WTC11 (cell line): Measurements from ENCODE around the gene GSTK1. TPM values are rescaled to one million over a fixed set of nuclear protein-coding genes. Genes with fewer than 3 reads are reported as not detected.

Source experiments
- ATAC-seq: fragments of 200-7000 bp; cut with Tn5 transposase; 2 replicates; pipeline ENCODE4 v1.10.0; 2021; ENCODE audit warnings: mild to moderate bottlenecking, moderate library complexity
- CTCF ChIA-PET: fragments of 300-600 bp; sonication (Branson Sonifier 250); formaldehyde crosslinking; loops from one replicate; lab custom pipeline; 2021; ENCODE audit warnings: antibody characterized with exemption; lab: Charles Lee
- POLR2A ChIA-PET: fragments of 350-600 bp; sonication (Branson Sonifier 250); formaldehyde crosslinking; loops from one replicate; lab custom pipeline; 2021; ENCODE audit warnings: antibody characterized with exemption; lab: Charles Lee
- DNase-seq: peaks from one replicate; pipeline ENCODE4 v3.0.0; 2021; ENCODE audit warnings: low spot score
- H3K27ac Mint-ChIP-seq: 2 replicates; pipeline ENCODE4 v1.8.0; 2021; ENCODE audit warnings: mixed read lengths
- H3K27me3 Mint-ChIP-seq: 2 replicates; pipeline ENCODE4 v1.8.0; 2021; ENCODE audit warnings: low read depth, mild to moderate bottlenecking, moderate library complexity, mixed read lengths
- H3K36me3 Mint-ChIP-seq: 2 replicates; pipeline ENCODE4 v1.8.0; 2021; ENCODE audit warnings: mixed read lengths
- H3K4me1 Mint-ChIP-seq: 2 replicates; pipeline ENCODE4 v1.8.0; 2022; ENCODE audit warnings: mixed read lengths
- H3K4me3 Mint-ChIP-seq: 2 replicates; pipeline ENCODE4 v1.8.0; 2021; ENCODE audit warnings: mild to moderate bottlenecking, moderate library complexity, mixed read lengths
- H3K9me3 Mint-ChIP-seq: 2 replicates; pipeline ENCODE4 v1.8.0; 2021; ENCODE audit warnings: mixed read lengths
- ATF6 ChIP-seq: sonication (generic); formaldehyde crosslinking; IDR thresholded peaks from 2 replicates; pipeline ENCODE4 v1.8.1; 2023; ENCODE audit warnings: mild to moderate bottlenecking, missing genetic modification reagents
- CBFB ChIP-seq: sonication (generic); formaldehyde crosslinking; IDR thresholded peaks from 2 replicates; pipeline ENCODE4 v1.8.1; 2022; ENCODE audit warnings: mild to moderate bottlenecking, low read depth, missing genetic modification reagents
- E2F1 ChIP-seq: sonication (generic); formaldehyde crosslinking; IDR thresholded peaks from 2 replicates; pipeline ENCODE4 v1.8.0; 2022; ENCODE audit warnings: mild to moderate bottlenecking, missing genetic modification reagents
- ETV6 ChIP-seq: sonication (generic); formaldehyde crosslinking; IDR thresholded peaks from 2 replicates; pipeline ENCODE4 v1.8.1; 2022; ENCODE audit warnings: mild to moderate bottlenecking, missing genetic modification reagents
- GABPB1 ChIP-seq: sonication (generic); formaldehyde crosslinking; IDR thresholded peaks from 2 replicates; pipeline ENCODE4 v1.8.1; 2023; ENCODE audit warnings: mild to moderate bottlenecking, missing genetic modification reagents
- IRF1 ChIP-seq: sonication (generic); formaldehyde crosslinking; IDR thresholded peaks from 2 replicates; pipeline ENCODE4 v1.8.0; 2023; ENCODE audit warnings: missing genetic modification reagents
- KAT7 ChIP-seq: sonication (generic); formaldehyde crosslinking; IDR thresholded peaks from 2 replicates; pipeline ENCODE4 v1.8.1; 2023; ENCODE audit warnings: missing genetic modification reagents, mild to moderate bottlenecking, borderline replicate concordance
- MYBL2 ChIP-seq: sonication (generic); formaldehyde crosslinking; IDR thresholded peaks from 2 replicates; pipeline ENCODE4 v1.8.1; 2023; ENCODE audit warnings: mild to moderate bottlenecking, moderate library complexity, missing genetic modification reagents
- NFE2L1 ChIP-seq: sonication (generic); formaldehyde crosslinking; IDR thresholded peaks from 2 replicates; pipeline ENCODE4 v1.8.1; 2023; ENCODE audit warnings: missing genetic modification reagents
- NR3C1 ChIP-seq: sonication (generic); formaldehyde crosslinking; conservative IDR thresholded peaks from 2 replicates; pipeline ENCODE4 v1.8.1; 2023; ENCODE audit warnings: low read depth, mild to moderate bottlenecking, missing genetic modification reagents
- RELA ChIP-seq: sonication (generic); formaldehyde crosslinking; IDR thresholded peaks from 2 replicates; pipeline ENCODE4 v1.8.1; 2022; ENCODE audit warnings: missing genetic modification reagents, mild to moderate bottlenecking, borderline replicate concordance
- SMAD3 ChIP-seq: sonication (generic); formaldehyde crosslinking; IDR thresholded peaks from 2 replicates; pipeline ENCODE4 v1.8.0; 2022; ENCODE audit warnings: missing genetic modification reagents, mild to moderate bottlenecking, borderline replicate concordance
- TEAD4 ChIP-seq: sonication (generic); formaldehyde crosslinking; IDR thresholded peaks from 2 replicates; pipeline ENCODE4 v1.8.0; 2022; ENCODE audit warnings: mild to moderate bottlenecking, missing genetic modification reagents
- ZBTB21 ChIP-seq: sonication (generic); formaldehyde crosslinking; IDR thresholded peaks from 2 replicates; pipeline ENCODE4 v1.8.1; 2023; ENCODE audit warnings: mild to moderate bottlenecking, missing genetic modification reagents, borderline replicate concordance
- ZNF671 ChIP-seq: fragments of 250-450 bp; sonication (Bioruptor Pico); IDR thresholded peaks from 2 replicates; pipeline ENCODE4 v1.8.0; 2021; ENCODE audit warnings: mild to moderate bottlenecking
- total RNA-seq: library from RNA; stranded (reverse); gene quantifications from 3 replicates; pipeline ENCODE4 v1.2.3, GENCODE V29; 2021
- TF ChIP-seq, protein P1 (sequence below): sonication (generic); formaldehyde crosslinking; IDR thresholded peaks from 2 replicates; pipeline ENCODE4 v1.8.1; 2023; ENCODE audit warnings: mild to moderate bottlenecking, missing genetic modification reagents, borderline replicate concordance
- TF ChIP-seq, protein P2 (sequence below): sonication (generic); formaldehyde crosslinking; IDR thresholded peaks from 2 replicates; pipeline ENCODE4 v1.8.1; 2023; ENCODE audit warnings: mild to moderate bottlenecking, missing genetic modification reagents, moderate library complexity
- TF ChIP-seq, protein P3 (sequence below): sonication (generic); formaldehyde crosslinking; IDR thresholded peaks from 2 replicates; pipeline ENCODE4 v1.8.1; 2022; ENCODE audit warnings: missing genetic modification reagents, borderline replicate concordance
- TF ChIP-seq, protein P4 (sequence below): sonication (generic); formaldehyde crosslinking; IDR thresholded peaks from 2 replicates; pipeline ENCODE4 v1.8.1; 2023; ENCODE audit warnings: mild to moderate bottlenecking, missing genetic modification reagents, moderate library complexity
- TF ChIP-seq, protein P5 (sequence below): sonication (generic); formaldehyde crosslinking; IDR thresholded peaks from 2 replicates; pipeline ENCODE4 v1.8.1; 2022; ENCODE audit warnings: low read depth, missing genetic modification reagents, borderline replicate concordance

The GSTK1 gene
- total RNA-seq, 1 experiment from 2014 or later = 30.1 TPM

- peak; percentile 96 for TF ChIP-seq E2F1
- TF ChIP-seq TEAD4 = no peak
- TF ChIP-seq KAT7 = no peak
- TF ChIP-seq CBFB (CRISPR knock-in tag) = no peak
- TF ChIP-seq ETV6 (CRISPR knock-in tag) = peak; percentile 88
- no peak for TF ChIP-seq ATF6 (CRISPR knock-in tag)
- TF ChIP-seq ZNF671 (CRISPR knock-in tag) = no peak
- TF ChIP-seq NFE2L1 (CRISPR knock-in tag) = peak; percentile 72; the same call in 1 of the 2 replicates
- TF ChIP-seq, protein P1, sequence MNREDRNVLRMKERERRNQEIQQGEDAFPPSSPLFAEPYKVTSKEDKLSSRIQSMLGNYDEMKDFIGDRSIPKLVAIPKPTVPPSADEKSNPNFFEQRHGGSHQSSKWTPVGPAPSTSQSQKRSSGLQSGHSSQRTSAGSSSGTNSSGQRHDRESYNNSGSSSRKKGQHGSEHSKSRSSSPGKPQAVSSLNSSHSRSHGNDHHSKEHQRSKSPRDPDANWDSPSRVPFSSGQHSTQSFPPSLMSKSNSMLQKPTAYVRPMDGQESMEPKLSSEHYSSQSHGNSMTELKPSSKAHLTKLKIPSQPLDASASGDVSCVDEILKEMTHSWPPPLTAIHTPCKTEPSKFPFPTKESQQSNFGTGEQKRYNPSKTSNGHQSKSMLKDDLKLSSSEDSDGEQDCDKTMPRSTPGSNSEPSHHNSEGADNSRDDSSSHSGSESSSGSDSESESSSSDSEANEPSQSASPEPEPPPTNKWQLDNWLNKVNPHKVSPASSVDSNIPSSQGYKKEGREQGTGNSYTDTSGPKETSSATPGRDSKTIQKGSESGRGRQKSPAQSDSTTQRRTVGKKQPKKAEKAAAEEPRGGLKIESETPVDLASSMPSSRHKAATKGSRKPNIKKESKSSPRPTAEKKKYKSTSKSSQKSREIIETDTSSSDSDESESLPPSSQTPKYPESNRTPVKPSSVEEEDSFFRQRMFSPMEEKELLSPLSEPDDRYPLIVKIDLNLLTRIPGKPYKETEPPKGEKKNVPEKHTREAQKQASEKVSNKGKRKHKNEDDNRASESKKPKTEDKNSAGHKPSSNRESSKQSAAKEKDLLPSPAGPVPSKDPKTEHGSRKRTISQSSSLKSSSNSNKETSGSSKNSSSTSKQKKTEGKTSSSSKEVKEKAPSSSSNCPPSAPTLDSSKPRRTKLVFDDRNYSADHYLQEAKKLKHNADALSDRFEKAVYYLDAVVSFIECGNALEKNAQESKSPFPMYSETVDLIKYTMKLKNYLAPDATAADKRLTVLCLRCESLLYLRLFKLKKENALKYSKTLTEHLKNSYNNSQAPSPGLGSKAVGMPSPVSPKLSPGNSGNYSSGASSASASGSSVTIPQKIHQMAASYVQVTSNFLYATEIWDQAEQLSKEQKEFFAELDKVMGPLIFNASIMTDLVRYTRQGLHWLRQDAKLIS (CRISPR knock-in tag) = no peak; the same call in 1 of the 2 replicates
- no peak for TF ChIP-seq RELA (CRISPR knock-in tag)
- peak; percentile 13; the same call in 1 of the 2 replicates for TF ChIP-seq GABPB1 (CRISPR knock-in tag)
- TF ChIP-seq IRF1 (CRISPR knock-in tag) = peak; percentile 65; the same call in 1 of the 2 replicates
- TF ChIP-seq MYBL2 = peak; percentile 89
- 0 out of 2 replicates have a peak, but pooled peaks have one; percentile 47 for TF ChIP-seq SMAD3 (CRISPR knock-in tag)
- TF ChIP-seq NR3C1 (CRISPR knock-in tag) = no peak
Measured at GRCh38 chr7:143287935-143288826, 24.9 kb downstream of the GSTK1 start, which contains the start of gene CASP2 (continued).

GRCh38 chr7:143288836-143289235, 25.6 kb downstream of the GSTK1 start:
- Mint-ChIP-seq H3K4me3 (peak overlapping the region; percentile 98), H3K4me1 (peaks cover 36% of the 10 kb centered on the region), H3K27ac (peak overlapping the region; percentile 87), H3K9me3 (peaks cover 14% of the 10 kb centered on the region), H3K36me3 (peaks cover 42% of the 10 kb centered on the region), H3K27me3 (peaks cover 38% of the 10 kb centered on the region)
- POLR2A ChIA-PET = interaction anchor here (0.6 to 1.4 kb wide), 3 partner anchors 8 to 46 kb away, joined by 3 to 7 read pairs (median 6); partner anchors contain the start of gene GSTK1
- DNase-seq = no peak
- CTCF ChIA-PET = interaction anchor here (1.1 to 1.2 kb wide), 5 partner anchors 14 to 81 kb away, joined by 3 read pairs; no protein-coding TSS in a partner anchor
- TF ChIP-seq, protein P2, sequence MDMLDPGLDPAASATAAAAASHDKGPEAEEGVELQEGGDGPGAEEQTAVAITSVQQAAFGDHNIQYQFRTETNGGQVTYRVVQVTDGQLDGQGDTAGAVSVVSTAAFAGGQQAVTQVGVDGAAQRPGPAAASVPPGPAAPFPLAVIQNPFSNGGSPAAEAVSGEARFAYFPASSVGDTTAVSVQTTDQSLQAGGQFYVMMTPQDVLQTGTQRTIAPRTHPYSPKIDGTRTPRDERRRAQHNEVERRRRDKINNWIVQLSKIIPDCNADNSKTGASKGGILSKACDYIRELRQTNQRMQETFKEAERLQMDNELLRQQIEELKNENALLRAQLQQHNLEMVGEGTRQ (CRISPR knock-in tag) = no peak
- TF ChIP-seq, protein P3, sequence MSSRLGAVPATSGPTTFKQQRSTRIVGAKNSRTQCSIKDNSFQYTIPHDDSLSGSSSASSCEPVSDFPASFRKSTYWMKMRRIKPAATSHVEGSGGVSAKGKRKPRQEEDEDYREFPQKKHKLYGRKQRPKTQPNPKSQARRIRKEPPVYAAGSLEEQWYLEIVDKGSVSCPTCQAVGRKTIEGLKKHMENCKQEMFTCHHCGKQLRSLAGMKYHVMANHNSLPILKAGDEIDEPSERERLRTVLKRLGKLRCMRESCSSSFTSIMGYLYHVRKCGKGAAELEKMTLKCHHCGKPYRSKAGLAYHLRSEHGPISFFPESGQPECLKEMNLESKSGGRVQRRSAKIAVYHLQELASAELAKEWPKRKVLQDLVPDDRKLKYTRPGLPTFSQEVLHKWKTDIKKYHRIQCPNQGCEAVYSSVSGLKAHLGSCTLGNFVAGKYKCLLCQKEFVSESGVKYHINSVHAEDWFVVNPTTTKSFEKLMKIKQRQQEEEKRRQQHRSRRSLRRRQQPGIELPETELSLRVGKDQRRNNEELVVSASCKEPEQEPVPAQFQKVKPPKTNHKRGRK = no peak
- TF ChIP-seq E2F1 (no peak), RELA (CRISPR knock-in tag) (no peak), ZBTB21 (no peak)
- TF ChIP-seq, protein P4, sequence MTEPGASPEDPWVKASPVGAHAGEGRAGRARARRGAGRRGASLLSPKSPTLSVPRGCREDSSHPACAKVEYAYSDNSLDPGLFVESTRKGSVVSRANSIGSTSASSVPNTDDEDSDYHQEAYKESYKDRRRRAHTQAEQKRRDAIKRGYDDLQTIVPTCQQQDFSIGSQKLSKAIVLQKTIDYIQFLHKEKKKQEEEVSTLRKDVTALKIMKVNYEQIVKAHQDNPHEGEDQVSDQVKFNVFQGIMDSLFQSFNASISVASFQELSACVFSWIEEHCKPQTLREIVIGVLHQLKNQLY (CRISPR knock-in tag) = no peak
- TF ChIP-seq, protein P5, sequence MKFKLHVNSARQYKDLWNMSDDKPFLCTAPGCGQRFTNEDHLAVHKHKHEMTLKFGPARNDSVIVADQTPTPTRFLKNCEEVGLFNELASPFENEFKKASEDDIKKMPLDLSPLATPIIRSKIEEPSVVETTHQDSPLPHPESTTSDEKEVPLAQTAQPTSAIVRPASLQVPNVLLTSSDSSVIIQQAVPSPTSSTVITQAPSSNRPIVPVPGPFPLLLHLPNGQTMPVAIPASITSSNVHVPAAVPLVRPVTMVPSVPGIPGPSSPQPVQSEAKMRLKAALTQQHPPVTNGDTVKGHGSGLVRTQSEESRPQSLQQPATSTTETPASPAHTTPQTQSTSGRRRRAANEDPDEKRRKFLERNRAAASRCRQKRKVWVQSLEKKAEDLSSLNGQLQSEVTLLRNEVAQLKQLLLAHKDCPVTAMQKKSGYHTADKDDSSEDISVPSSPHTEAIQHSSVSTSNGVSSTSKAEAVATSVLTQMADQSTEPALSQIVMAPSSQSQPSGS (CRISPR knock-in tag) = no peak
- ATAC-seq = no peak
